ENCODE measurements around the gene TCL1A.

The TCL1A gene

DNA sequence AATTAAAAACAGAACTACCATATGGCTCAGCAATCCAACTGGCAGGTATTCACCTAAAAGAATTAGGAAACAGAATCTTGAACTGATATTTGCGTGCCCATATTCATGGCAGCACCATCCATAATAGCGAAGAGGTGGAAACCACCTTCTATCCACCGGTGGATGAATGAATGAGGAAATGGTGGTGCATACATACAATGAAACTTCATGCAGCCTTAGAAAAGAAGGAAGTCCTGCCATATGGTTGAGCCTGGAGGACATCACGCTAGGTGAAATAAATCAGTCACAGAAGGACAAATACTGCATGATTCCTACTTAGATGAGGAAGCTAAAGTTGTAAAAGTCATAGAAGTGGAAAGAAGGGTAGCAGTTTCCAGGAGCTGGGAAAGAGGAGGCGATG lies 6.6 kb downstream of the TCL1A start:
- no peak overlapping the region for H3K4ac ChIP-seq (ENCODE audit: low read depth in 1 of 2, low read length in 2 of 2)
- H3K4me1 ChIP-seq (ENCODE audit: control insufficient read depth, insufficient read depth, low read depth, low read length): no peaks in the 10 kb centered on the region
- WGBS: 81% methylated on average over 4 of the region's 5 CpGs
- no peak overlapping the region for H2BK15ac ChIP-seq (ENCODE audit: low read depth, poor library complexity, severe bottlenecking)
- H3K9ac ChIP-seq (ENCODE audit: low read length): no peak overlapping the region
- H3K4me2 ChIP-seq (ENCODE audit: low read length, poor library complexity, severe bottlenecking): no peak overlapping the region
- H3K18ac ChIP-seq (ENCODE audit: low read depth in 1 of 2, low read length in 2 of 2): no peak overlapping the region
- no peak overlapping the region for H2AK5ac ChIP-seq (ENCODE audit: low read length, severe bottlenecking)
- H3K4me3 ChIP-seq (ENCODE audit: insufficient read depth in 1 of 2, low read depth in 1 of 2, low read length in 2 of 2): no peak overlapping the region
- H2BK5ac ChIP-seq (ENCODE audit: low read depth, low read length, poor library complexity, severe bottlenecking): no peak overlapping the region
- no peak overlapping the region for H3K23ac ChIP-seq (ENCODE audit: low read length in 2 of 2)
- no peak overlapping the region for H3K14ac ChIP-seq (ENCODE audit: low read length in 2 of 2)
- no peak overlapping the region for H2BK120ac ChIP-seq (ENCODE audit: low read depth, low read length)
- H3K27me3 ChIP-seq (ENCODE audit: control insufficient read depth in 1 of 2, insufficient read depth in 1 of 2, low read length in 2 of 2): peaks cover 0 to 23% of the 10 kb centered on the region in 2 experiments
- no peaks in the 10 kb centered on the region for H3K36me3 ChIP-seq (ENCODE audit: control insufficient read depth in 1 of 2, insufficient read depth in 2 of 2, low read depth in 1 of 2, low read length in 2 of 2)
- H3K9me3 ChIP-seq (ENCODE audit: control insufficient read depth, low read length): no peaks in the 10 kb centered on the region
- H4K91ac ChIP-seq (ENCODE audit: low read length): no peak overlapping the region
- H3K27ac ChIP-seq (ENCODE audit: low read length, poor library complexity, severe bottlenecking): no peak overlapping the region
- no peak for DNase-seq
- H3K79me1 ChIP-seq (replicated peaks; ENCODE audit: low read length, poor library complexity, severe bottlenecking): no peaks in the 10 kb centered on the region
- no peak overlapping the region for H4K8ac ChIP-seq (ENCODE audit: low read length)
- no peak overlapping the region for H2BK12ac ChIP-seq (ENCODE audit: low read length in 2 of 2)
- no peak overlapping the region for H2AFZ ChIP-seq (ENCODE audit: low read depth, low read length)

DNA sequence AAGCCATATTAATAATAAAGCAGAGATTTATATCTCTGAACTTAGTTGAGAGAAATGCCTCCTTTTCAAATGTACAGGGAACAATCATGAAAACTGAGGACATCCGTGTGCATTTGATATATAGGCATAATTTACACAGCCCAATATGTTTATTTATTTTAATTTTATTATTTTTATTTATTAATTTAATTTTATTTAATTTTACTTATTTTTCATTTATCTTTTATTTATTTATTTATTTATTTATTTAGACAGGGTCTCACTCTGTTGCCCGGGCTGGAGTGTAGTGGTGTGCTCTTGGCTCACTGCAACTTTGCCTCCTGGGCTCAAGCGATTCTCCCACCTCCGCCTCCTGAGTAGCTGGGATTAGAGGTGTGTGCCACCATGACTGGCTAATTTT lies 8.4 kb downstream of the TCL1A start:
- H4K91ac ChIP-seq (ENCODE audit: low read length): no peak overlapping the region
- no peaks in the 10 kb centered on the region for H3K36me3 ChIP-seq (ENCODE audit: control insufficient read depth in 1 of 2, insufficient read depth in 2 of 2, low read depth in 1 of 2, low read length in 2 of 2)
- no peak overlapping the region for H2BK120ac ChIP-seq (ENCODE audit: low read depth, low read length)
- no peak overlapping the region for H3K4me3 ChIP-seq (ENCODE audit: insufficient read depth in 1 of 2, low read depth in 1 of 2, low read length in 2 of 2)
- no peak overlapping the region for H2AFZ ChIP-seq (ENCODE audit: low read depth, low read length)
- H2BK5ac ChIP-seq (ENCODE audit: low read depth, low read length, poor library complexity, severe bottlenecking): no peak overlapping the region
- H3K9ac ChIP-seq (ENCODE audit: low read length): no peak overlapping the region
- H3K4me1 ChIP-seq (ENCODE audit: control insufficient read depth, insufficient read depth, low read depth, low read length): no peaks in the 10 kb centered on the region
- H4K8ac ChIP-seq (ENCODE audit: low read length): no peak overlapping the region
- no peaks in the 10 kb centered on the region for H3K79me1 ChIP-seq (replicated peaks; ENCODE audit: low read length, poor library complexity, severe bottlenecking)
- H3K23ac ChIP-seq (ENCODE audit: low read length in 2 of 2): no peak overlapping the region
- no peak overlapping the region for H3K18ac ChIP-seq (ENCODE audit: low read depth in 1 of 2, low read length in 2 of 2)
- H3K27me3 ChIP-seq (ENCODE audit: control insufficient read depth in 1 of 2, insufficient read depth in 1 of 2, low read length in 2 of 2): peaks cover 0 to 32% of the 10 kb centered on the region in 2 experiments
- H3K27ac ChIP-seq (ENCODE audit: low read length, poor library complexity, severe bottlenecking): no peak overlapping the region
- H2BK15ac ChIP-seq (ENCODE audit: low read depth, poor library complexity, severe bottlenecking): no peak overlapping the region
- no peak overlapping the region for H2AK5ac ChIP-seq (ENCODE audit: low read length, severe bottlenecking)
- WGBS: 89% methylated on average over 3 of the region's 4 CpGs
- DNase-seq: no peak
- no peak overlapping the region for H3K4ac ChIP-seq (ENCODE audit: low read depth in 1 of 2, low read length in 2 of 2)
- H3K9me3 ChIP-seq (ENCODE audit: control insufficient read depth, low read length): no peaks in the 10 kb centered on the region
- no peak overlapping the region for H2BK12ac ChIP-seq (ENCODE audit: low read length in 2 of 2)
- H3K4me2 ChIP-seq (ENCODE audit: low read length, poor library complexity, severe bottlenecking): no peak overlapping the region
- H3K14ac ChIP-seq (ENCODE audit: low read length in 2 of 2): no peak overlapping the region

DNA sequence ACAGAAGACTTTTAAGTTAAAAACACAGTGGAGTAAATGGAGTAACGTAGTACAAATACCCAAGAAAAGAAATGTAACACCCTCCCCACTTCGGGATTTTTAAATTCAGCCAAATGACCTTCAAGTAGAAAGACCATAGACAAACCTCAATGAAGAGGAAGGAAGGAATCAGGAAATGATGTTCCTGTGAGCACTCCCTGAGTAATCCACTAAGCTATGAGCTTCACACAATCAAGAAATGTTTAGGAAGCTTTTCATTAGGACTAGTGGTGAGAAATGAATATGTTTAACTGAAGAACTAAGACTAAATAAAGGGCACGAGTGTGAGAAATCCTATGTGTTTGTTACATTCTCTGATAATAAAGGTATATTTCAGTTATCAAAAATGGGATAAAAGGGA lies 10.1 kb downstream of the TCL1A start:
- no peak overlapping the region for H2AFZ ChIP-seq (ENCODE audit: low read depth, low read length)
- H2AK5ac ChIP-seq (ENCODE audit: low read length, severe bottlenecking): no peak overlapping the region
- no peak overlapping the region for H2BK5ac ChIP-seq (ENCODE audit: low read depth, low read length, poor library complexity, severe bottlenecking)
- no peaks in the 10 kb centered on the region for H3K4me1 ChIP-seq (ENCODE audit: control insufficient read depth, insufficient read depth, low read depth, low read length)
- H4K8ac ChIP-seq (ENCODE audit: low read length): no peak overlapping the region
- no peak overlapping the region for H3K14ac ChIP-seq (ENCODE audit: low read length in 2 of 2)
- no peak overlapping the region for H3K4me3 ChIP-seq (ENCODE audit: insufficient read depth in 1 of 2, low read depth in 1 of 2, low read length in 2 of 2)
- no peak for DNase-seq
- H3K27me3 ChIP-seq (ENCODE audit: control insufficient read depth in 1 of 2, insufficient read depth in 1 of 2, low read length in 2 of 2): peaks cover 0 to 26% of the 10 kb centered on the region in 2 experiments
- no peak overlapping the region for H2BK12ac ChIP-seq (ENCODE audit: low read length in 2 of 2)
- H3K9ac ChIP-seq (ENCODE audit: low read length): no peak overlapping the region
- no peak overlapping the region for H3K27ac ChIP-seq (ENCODE audit: low read length, poor library complexity, severe bottlenecking)
- no peak overlapping the region for H3K18ac ChIP-seq (ENCODE audit: low read depth in 1 of 2, low read length in 2 of 2)
- H3K23ac ChIP-seq (ENCODE audit: low read length in 2 of 2): no peak overlapping the region
- no peak overlapping the region for H2BK15ac ChIP-seq (ENCODE audit: low read depth, poor library complexity, severe bottlenecking)
- WGBS: 73% methylated on average over 1 of the region's 3 CpGs
- no peaks in the 10 kb centered on the region for H3K79me1 ChIP-seq (replicated peaks; ENCODE audit: low read length, poor library complexity, severe bottlenecking)
- no peak overlapping the region for H2BK120ac ChIP-seq (ENCODE audit: low read depth, low read length)
- no peak overlapping the region for H4K91ac ChIP-seq (ENCODE audit: low read length)
- H3K4me2 ChIP-seq (ENCODE audit: low read length, poor library complexity, severe bottlenecking): no peak overlapping the region
- no peaks in the 10 kb centered on the region for H3K36me3 ChIP-seq (ENCODE audit: control insufficient read depth in 1 of 2, insufficient read depth in 2 of 2, low read depth in 1 of 2, low read length in 2 of 2)
- no peaks in the 10 kb centered on the region for H3K9me3 ChIP-seq (ENCODE audit: control insufficient read depth, low read length)
- no peak overlapping the region for H3K4ac ChIP-seq (ENCODE audit: low read depth in 1 of 2, low read length in 2 of 2)

DNA sequence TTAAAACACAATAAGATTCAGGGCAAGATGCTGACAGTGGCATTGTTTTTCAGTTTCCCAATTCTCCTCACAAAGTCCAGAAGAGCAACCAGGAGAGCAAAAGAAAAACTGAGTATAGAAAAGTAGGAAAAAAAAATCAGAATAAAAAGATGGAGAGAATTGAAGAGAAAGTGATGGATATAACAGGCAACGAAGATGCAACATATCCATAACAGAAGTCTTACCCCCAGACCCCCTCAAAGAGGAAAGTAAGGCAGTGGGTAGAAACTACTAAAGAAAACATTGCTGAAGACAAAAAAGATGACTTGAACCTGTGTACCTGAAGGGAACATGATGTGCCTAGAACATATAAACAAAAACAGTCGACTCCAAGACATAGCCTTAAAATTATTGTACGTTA lies 10.6 kb downstream of the TCL1A start:
- Histone ChIP-seq H3K79me1 (replicated peaks; ENCODE audit: low read length, poor library complexity, severe bottlenecking) (no peaks in the 10 kb centered on the region), H3K23ac (ENCODE audit: low read length in 2 of 2) (no peak overlapping the region), H2AFZ (ENCODE audit: low read depth, low read length) (no peak overlapping the region), H3K4me3 (ENCODE audit: insufficient read depth in 1 of 2, low read depth in 1 of 2, low read length in 2 of 2) (no peak overlapping the region), H3K9ac (ENCODE audit: low read length) (no peak overlapping the region), H3K14ac (ENCODE audit: low read length in 2 of 2) (no peak overlapping the region), H3K27ac (ENCODE audit: low read length, poor library complexity, severe bottlenecking) (no peak overlapping the region), H2BK12ac (ENCODE audit: low read length in 2 of 2) (no peak overlapping the region), H2BK15ac (ENCODE audit: low read depth, poor library complexity, severe bottlenecking) (no peak overlapping the region), H2AK5ac (ENCODE audit: low read length, severe bottlenecking) (no peak overlapping the region), H3K9me3 (ENCODE audit: control insufficient read depth, low read length) (no peaks in the 10 kb centered on the region), H3K18ac (ENCODE audit: low read depth in 1 of 2, low read length in 2 of 2) (no peak overlapping the region), H2BK5ac (ENCODE audit: low read depth, low read length, poor library complexity, severe bottlenecking) (no peak overlapping the region), H3K4me1 (ENCODE audit: control insufficient read depth, insufficient read depth, low read depth, low read length) (no peaks in the 10 kb centered on the region), H3K4ac (ENCODE audit: low read depth in 1 of 2, low read length in 2 of 2) (no peak overlapping the region), H3K36me3 (ENCODE audit: control insufficient read depth in 1 of 2, insufficient read depth in 2 of 2, low read depth in 1 of 2, low read length in 2 of 2) (no peaks in the 10 kb centered on the region), H2BK120ac (ENCODE audit: low read depth, low read length) (no peak overlapping the region), H3K27me3 (ENCODE audit: control insufficient read depth in 1 of 2, insufficient read depth in 1 of 2, low read length in 2 of 2) (peaks cover 0 to 24% of the 10 kb centered on the region in 2 experiments), H3K4me2 (ENCODE audit: low read length, poor library complexity, severe bottlenecking) (no peak overlapping the region), H4K91ac (ENCODE audit: low read length) (no peak overlapping the region), H4K8ac (ENCODE audit: low read length) (no peak overlapping the region)
- WGBS: no CpG with 5 or more reads among the region's 3 CpGs
- no peak for DNase-seq
